ENCODE results near the gene QRSL1. TPM values are rescaled to one million over a fixed set of nuclear protein-coding genes. Genes with fewer than 3 reads are reported as not detected.

Gene QRSL1
- total RNA-seq, 1 donor from 2014 or later = 23.0 TPM

DNA sequence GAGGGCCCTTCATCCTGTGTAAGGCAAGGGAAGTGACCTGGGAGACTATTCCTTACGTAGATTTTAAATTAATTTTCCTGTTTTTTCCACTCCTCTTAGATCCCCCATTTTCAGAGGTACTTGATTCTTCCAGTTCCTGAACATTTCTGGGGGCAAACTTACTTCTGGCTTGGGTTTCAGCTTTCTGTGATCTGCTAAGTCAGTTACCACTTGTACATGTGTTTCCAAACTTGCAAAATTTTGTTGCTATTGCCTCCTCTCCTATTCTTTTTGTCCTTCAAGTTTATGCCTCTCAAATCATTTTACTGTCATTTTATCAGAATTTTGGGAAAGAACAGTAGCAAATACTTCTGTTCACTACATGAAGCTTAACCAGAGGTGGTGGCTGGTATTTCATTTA lies 81.2 kb downstream of the QRSL1 start:
- H3K4me2 ChIP-seq = no peak overlapping the region
- no peaks in the 10 kb centered on the region for H3K27me3 ChIP-seq
- Mint-ChIP-seq H3K27ac (no peak overlapping the region), H3K36me3 (no peaks in the 10 kb centered on the region), H3K4me1 (no peaks in the 10 kb centered on the region), H3K27me3 (ENCODE audit: insufficient read depth, low read depth) (peaks cover 7% of the 10 kb centered on the region), H3K4me3 (no peak overlapping the region), H3K9me3 (peaks cover under 1% of the 10 kb centered on the region)
- no peaks in the 10 kb centered on the region for H3F3A ChIP-seq (ENCODE audit: low read depth)
- no peak overlapping the region for H3K27ac ChIP-seq
- no peak overlapping the region for H3K4me3 ChIP-seq
- H3K4me1 ChIP-seq = peaks cover 4% of the 10 kb centered on the region
- no peaks in the 10 kb centered on the region for H4K20me1 ChIP-seq (ENCODE audit: low read depth)
- no peaks in the 10 kb centered on the region for H3K79me2 ChIP-seq (ENCODE audit: low read depth)
- no peak overlapping the region for H2AFZ ChIP-seq (replicated peaks)
- H3K36me3 ChIP-seq = no peaks in the 10 kb centered on the region
- H3K9ac ChIP-seq = no peak overlapping the region
- no peak for DNase-seq (ENCODE audit: low spot score)
- TF ChIP-seq, protein P1, sequence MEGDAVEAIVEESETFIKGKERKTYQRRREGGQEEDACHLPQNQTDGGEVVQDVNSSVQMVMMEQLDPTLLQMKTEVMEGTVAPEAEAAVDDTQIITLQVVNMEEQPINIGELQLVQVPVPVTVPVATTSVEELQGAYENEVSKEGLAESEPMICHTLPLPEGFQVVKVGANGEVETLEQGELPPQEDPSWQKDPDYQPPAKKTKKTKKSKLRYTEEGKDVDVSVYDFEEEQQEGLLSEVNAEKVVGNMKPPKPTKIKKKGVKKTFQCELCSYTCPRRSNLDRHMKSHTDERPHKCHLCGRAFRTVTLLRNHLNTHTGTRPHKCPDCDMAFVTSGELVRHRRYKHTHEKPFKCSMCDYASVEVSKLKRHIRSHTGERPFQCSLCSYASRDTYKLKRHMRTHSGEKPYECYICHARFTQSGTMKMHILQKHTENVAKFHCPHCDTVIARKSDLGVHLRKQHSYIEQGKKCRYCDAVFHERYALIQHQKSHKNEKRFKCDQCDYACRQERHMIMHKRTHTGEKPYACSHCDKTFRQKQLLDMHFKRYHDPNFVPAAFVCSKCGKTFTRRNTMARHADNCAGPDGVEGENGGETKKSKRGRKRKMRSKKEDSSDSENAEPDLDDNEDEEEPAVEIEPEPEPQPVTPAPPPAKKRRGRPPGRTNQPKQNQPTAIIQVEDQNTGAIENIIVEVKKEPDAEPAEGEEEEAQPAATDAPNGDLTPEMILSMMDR (IDR thresholded peaks at IDR 0.05) = no peak
- TF ChIP-seq EZH2 (IDR thresholded peaks at IDR 0.05) = no peak
- TF ChIP-seq EZH2phosphoT487 (IDR thresholded peaks at IDR 0.05) = no peak
- H3K9me3 ChIP-seq (ENCODE audit: low read depth) = no peaks in the 10 kb centered on the region

DNA sequence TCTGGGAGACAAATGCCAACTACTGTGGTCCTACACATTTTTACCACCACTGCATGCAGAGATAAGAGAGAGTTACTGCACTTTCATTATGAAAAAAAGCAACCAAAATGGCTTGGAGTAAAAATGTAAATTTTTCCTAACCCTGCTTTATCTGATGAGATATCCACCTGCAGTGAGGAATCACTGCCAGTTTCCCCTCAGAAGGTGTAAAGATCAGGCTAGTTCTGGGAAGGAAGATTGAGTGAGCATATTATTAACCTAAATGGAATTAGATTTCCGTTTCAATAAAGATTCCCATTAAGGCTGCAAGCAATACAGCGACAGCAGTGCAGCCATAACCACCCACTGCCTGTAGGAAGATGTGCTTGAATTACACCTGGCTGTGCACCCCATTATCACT lies 84.9 kb downstream of the QRSL1 start:
- H3K27me3 Mint-ChIP-seq (ENCODE audit: insufficient read depth, low read depth) = peaks cover 3% of the 10 kb centered on the region
- no peaks in the 10 kb centered on the region for H3K9me3 ChIP-seq (ENCODE audit: low read depth)
- peaks cover 4% of the 10 kb centered on the region for H3K4me1 ChIP-seq
- no peaks in the 10 kb centered on the region for H3K9me3 Mint-ChIP-seq
- H3K27ac Mint-ChIP-seq = no peak overlapping the region
- no peaks in the 10 kb centered on the region for H4K20me1 ChIP-seq (ENCODE audit: low read depth)
- H3K4me3 ChIP-seq = no peak overlapping the region
- no peaks in the 10 kb centered on the region for H3F3A ChIP-seq (ENCODE audit: low read depth)
- H3K27ac ChIP-seq = no peak overlapping the region
- H3K4me1 Mint-ChIP-seq = peaks cover 2% of the 10 kb centered on the region
- no peaks in the 10 kb centered on the region for H3K36me3 ChIP-seq
- DNase-seq (ENCODE audit: low spot score) = no peak
- no peaks in the 10 kb centered on the region for H3K36me3 Mint-ChIP-seq
- H3K27me3 ChIP-seq = no peaks in the 10 kb centered on the region
- TF ChIP-seq EZH2phosphoT487 (IDR thresholded peaks at IDR 0.05) (no peak), EZH2 (IDR thresholded peaks at IDR 0.05) (no peak)
- TF ChIP-seq, protein P1 (IDR thresholded peaks at IDR 0.05) = no peak
- H3K4me3 Mint-ChIP-seq = no peak overlapping the region
- H2AFZ ChIP-seq (replicated peaks) = no peak overlapping the region
- no peak overlapping the region for H3K9ac ChIP-seq
- no peaks in the 10 kb centered on the region for H3K79me2 ChIP-seq (ENCODE audit: low read depth)
- H3K4me2 ChIP-seq = no peak overlapping the region

DNA sequence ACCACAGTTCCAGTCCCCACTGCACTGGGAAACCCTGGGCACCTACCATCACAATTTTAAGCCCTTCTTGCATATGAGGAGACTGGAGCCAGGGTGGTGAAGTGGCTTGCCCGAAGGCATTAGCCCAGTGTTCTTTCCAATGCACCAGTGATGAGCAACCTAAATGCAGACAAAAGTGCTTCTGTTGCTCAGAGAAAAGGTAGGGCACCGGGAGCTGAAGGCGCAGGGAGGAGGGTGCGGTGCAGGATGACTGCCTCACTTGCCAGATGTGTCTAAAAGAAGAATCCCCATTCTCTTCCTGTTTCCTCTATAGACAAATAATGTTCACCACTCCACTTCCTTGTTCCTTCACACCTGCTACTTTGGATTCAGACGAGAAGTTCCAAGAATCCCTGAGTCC lies 86.5 kb downstream of the QRSL1 start:
- H3K4me3 Mint-ChIP-seq = no peak overlapping the region
- Histone ChIP-seq H3K9me3 (ENCODE audit: low read depth) (no peaks in the 10 kb centered on the region), H3K4me3 (no peak overlapping the region), H3K4me1 (no peaks in the 10 kb centered on the region), H2AFZ (replicated peaks) (peak overlapping the region; percentile 46), H3K27me3 (no peaks in the 10 kb centered on the region), H3K4me2 (no peak overlapping the region), H3K27ac (no peak overlapping the region), H3F3A (ENCODE audit: low read depth) (no peaks in the 10 kb centered on the region), H3K36me3 (no peaks in the 10 kb centered on the region), H3K9ac (no peak overlapping the region), H3K79me2 (ENCODE audit: low read depth) (no peaks in the 10 kb centered on the region), H4K20me1 (ENCODE audit: low read depth) (no peaks in the 10 kb centered on the region)
- peaks cover 2% of the 10 kb centered on the region for H3K4me1 Mint-ChIP-seq
- no peak for DNase-seq (ENCODE audit: low spot score)
- H3K27me3 Mint-ChIP-seq (ENCODE audit: insufficient read depth, low read depth) = peaks cover 2% of the 10 kb centered on the region
- H3K9me3 Mint-ChIP-seq = no peaks in the 10 kb centered on the region
- H3K36me3 Mint-ChIP-seq = no peaks in the 10 kb centered on the region
- TF ChIP-seq EZH2 (IDR thresholded peaks at IDR 0.05) (no peak), EZH2phosphoT487 (IDR thresholded peaks at IDR 0.05) (no peak)
- TF ChIP-seq, protein P1 (IDR thresholded peaks at IDR 0.05) = no peak
- H3K27ac Mint-ChIP-seq = no peak overlapping the region

Data from neural progenitor cell (in vitro differentiated cells).